Endothelial cell of umbilical vein (primary cell): ENCODE data around the gene HECTD2. TPM values are rescaled to one million over a fixed set of nuclear protein-coding genes. Genes with fewer than 3 reads are reported as not detected.

Experiments
- BruUV-seq: library from RNA; stranded (reverse); fragments of 400-500 nt; replicated peaks from 2 replicates; lab custom pipeline; 2021; lab: Mats Ljungman, UMichigan
- CTCF ChIA-PET: fragments of 300-600, 350-600 bp; sonication (Branson Sonifier 250); formaldehyde crosslinking; loops from one replicate; lab custom pipeline; 2021; ENCODE audit warnings: antibody characterized with exemption, inconsistent platforms; lab: Charles Lee
- POLR2A ChIA-PET: fragments of 300-600, 350-600 bp; sonication (Branson Sonifier 250); formaldehyde crosslinking; loops from one replicate; lab custom pipeline; 2021; ENCODE audit warnings: antibody characterized with exemption, inconsistent platforms; lab: Charles Lee
- DNase-seq: peaks from one replicate; pipeline ENCODE4 v3.0.0-alpha.2; 2011; ENCODE audit warnings: low read depth, low spot score
- FAIRE-seq: peaks from 2 replicates; lab custom pipeline; 2011; peaks lifted over from hg19 to GRCh38; lab: Jason Lieb, UNC
- H2AFZ ChIP-seq: 2 replicates; pipeline ENCODE4 v1.6.0; 2012; ENCODE audit warnings: low read depth, low read length, control low read depth, inconsistent platforms
- H3K27ac ChIP-seq: 2 replicates; pipeline ENCODE4 v1.5.1; 2011; ENCODE audit warnings: low read depth, mild to moderate bottlenecking, control low read depth, low read length, moderate library complexity; ENCODE audit not compliant: insufficient read depth
- H3K27me3 ChIP-seq, 2 experiments: 2 replicates each; pipeline versions ENCODE4 v1.6.0 to v1.6.1; 2011; ENCODE audit warnings: low read length in 2 of 2, mixed read lengths in 1 of 2; ENCODE audit not compliant: control insufficient read depth in 2 of 2, insufficient read depth in 2 of 2
- H3K36me3 ChIP-seq, 2 experiments: 2 replicates in 1 of 2; 3 replicates in 1 of 2; pipeline ENCODE4 v1.5.1; 2011; ENCODE audit warnings: low read length in 2 of 2, mild to moderate bottlenecking in 1 of 2, moderate library complexity in 1 of 2; ENCODE audit not compliant: control insufficient read depth in 2 of 2, insufficient read depth in 2 of 2; ENCODE audit errors: extremely low read depth in 1 of 2
- H3K4me1 ChIP-seq: 3 replicates; pipeline ENCODE4 v1.5.1; 2011; ENCODE audit warnings: mild to moderate bottlenecking, low read length; ENCODE audit not compliant: control insufficient read depth, insufficient read depth; ENCODE audit errors: extremely low read depth
- H3K4me2 ChIP-seq: 2 replicates; pipeline ENCODE4 v1.6.1; 2011; ENCODE audit warnings: low read length, control low read depth, mixed read lengths; ENCODE audit not compliant: insufficient read depth
- H3K4me3 ChIP-seq, 3 experiments: fragments of 200-600 bp in 1 of 3; sonication (generic), shearing (Covaris generic) in 1 of 3; replicated peaks in 1 of 3; 2 replicates each; pipeline ENCODE4 v1.5.1; 2011 to 2016; ENCODE audit warnings: control low read depth in 3 of 3, low read length in 3 of 3, mild to moderate bottlenecking in 2 of 3, inconsistent platforms in 1 of 3, low read depth in 1 of 3, moderate library complexity in 1 of 3; ENCODE audit not compliant: insufficient read depth in 1 of 3
- H3K79me2 ChIP-seq: 2 replicates; pipeline ENCODE4 v1.6.0; 2012; ENCODE audit warnings: low read length, inconsistent platforms; ENCODE audit not compliant: control insufficient read depth, insufficient read depth
- H3K9ac ChIP-seq: replicated peaks from 2 replicates; pipeline ENCODE3; 2011; ENCODE audit warnings: low read length, control low read depth; ENCODE audit not compliant: insufficient read depth; ENCODE audit errors: extremely low read depth
- H3K9me1 ChIP-seq: replicated peaks from 3 replicates; pipeline ENCODE4 v1.6.0; 2011; ENCODE audit warnings: mild to moderate bottlenecking, low read length; ENCODE audit not compliant: control insufficient read depth, insufficient read depth; ENCODE audit errors: extremely low read depth
- H3K9me3 ChIP-seq: replicated peaks from 2 replicates; pipeline ENCODE4 v1.5.1; 2012; ENCODE audit warnings: low read length, inconsistent platforms; ENCODE audit not compliant: control insufficient read depth, insufficient read depth
- H4K20me1 ChIP-seq: replicated peaks from 2 replicates; pipeline ENCODE3; 2011; ENCODE audit warnings: mild to moderate bottlenecking, low read length; ENCODE audit not compliant: control insufficient read depth, insufficient read depth; ENCODE audit errors: extremely low read depth
- CTCF ChIP-seq, 2 donors: IDR thresholded peaks; 1 replicate in 1 of 2; 2 replicates in 1 of 2; pipeline ENCODE4 v1.5.1; 2011; ENCODE audit warnings: low read length in 2 of 2, mild to moderate bottlenecking in 2 of 2, moderate library complexity in 2 of 2, control low read depth in 1 of 2, inconsistent platforms in 1 of 2, low read depth in 1 of 2; ENCODE audit not compliant: insufficient read depth in 1 of 2; ENCODE audit errors: extremely low read depth in 1 of 2
- EZH2 ChIP-seq: IDR thresholded peaks from 2 replicates; pipeline ENCODE4 v1.6.1; 2012; ENCODE audit warnings: borderline replicate concordance, low read depth, mild to moderate bottlenecking, moderate library complexity, low read length, inconsistent platforms; ENCODE audit not compliant: severe bottlenecking
- FOS ChIP-seq: IDR thresholded peaks from 2 replicates; pipeline ENCODE4 v1.6.1; 2011; ENCODE audit warnings: mild to moderate bottlenecking, low read length, moderate library complexity, borderline replicate concordance; ENCODE audit not compliant: insufficient read depth
- GATA2 ChIP-seq: IDR thresholded peaks from 2 replicates; pipeline ENCODE4 v1.7.0; 2011; ENCODE audit warnings: low read depth, mild to moderate bottlenecking, moderate library complexity, mixed read lengths, low read length; ENCODE audit not compliant: insufficient read length, insufficient read depth
- JUN ChIP-seq: IDR thresholded peaks from 2 replicates; pipeline ENCODE4 v1.6.1; 2011; ENCODE audit warnings: borderline replicate concordance, low read depth; ENCODE audit not compliant: insufficient read length, insufficient read depth
- MYC ChIP-seq: IDR thresholded peaks from one replicate; pipeline ENCODE4 v1.6.1; 2011; ENCODE audit warnings: mild to moderate bottlenecking, low read depth, low read length
- POLR2A ChIP-seq: IDR thresholded peaks from 2 replicates; pipeline ENCODE4 v1.6.1; 2012; ENCODE audit warnings: low read depth, mild to moderate bottlenecking, control low read depth, low read length
- POLR2AphosphoS5 ChIP-seq: IDR thresholded peaks from 2 replicates; pipeline ENCODE4 v1.6.1; 2012; ENCODE audit warnings: low read depth, mild to moderate bottlenecking, control low read depth, low read length, moderate library complexity; ENCODE audit not compliant: insufficient read depth
- dilution Hi-C: fragments of 300-500 bp; cut with MboI; formaldehyde crosslinking; loops from one replicate; pipeline ENCODE4 v1.15.0; 2019; ENCODE audit warnings: low sequenced_read_pairs; ENCODE audit not compliant: extremely low pct_ligation_motif_present
- intact Hi-C: fragments of 100-400 bp; cut with micrococcal nuclease; formaldehyde crosslinking; loops from one replicate; pipeline ENCODE4 v1.10.0; 2022
- polyA plus RNA-seq, 4 experiments: library from polyadenylated mRNA; depleted of rRNA in 3 of 4; stranded (reverse) in 3 of 4; unstranded in 1 of 4; fragments of >200 nt; gene quantifications; 2 replicates each; pipeline versions ENCODE4 v1.2.1 to v1.2.3, GENCODE V29; 2011 to 2012; ENCODE audit warnings: missing spikeins in 1 of 4
- total RNA-seq: library from RNA; stranded (reverse); gene quantifications from 2 replicates; pipeline ENCODE4 v1.2.3, GENCODE V29; 2021
- TF ChIP-seq, protein P1 (sequence below): IDR thresholded peaks from 2 replicates; pipeline ENCODE4 v1.6.1; 2011; ENCODE audit not compliant: insufficient read depth, insufficient read length

Gene HECTD2
- total and polyA plus RNA-seq, 2 donors (not counting 3 experiments of a cell fraction or from before 2014, with no cell fraction given): 4.2 to 10.7 TPM

DNA sequence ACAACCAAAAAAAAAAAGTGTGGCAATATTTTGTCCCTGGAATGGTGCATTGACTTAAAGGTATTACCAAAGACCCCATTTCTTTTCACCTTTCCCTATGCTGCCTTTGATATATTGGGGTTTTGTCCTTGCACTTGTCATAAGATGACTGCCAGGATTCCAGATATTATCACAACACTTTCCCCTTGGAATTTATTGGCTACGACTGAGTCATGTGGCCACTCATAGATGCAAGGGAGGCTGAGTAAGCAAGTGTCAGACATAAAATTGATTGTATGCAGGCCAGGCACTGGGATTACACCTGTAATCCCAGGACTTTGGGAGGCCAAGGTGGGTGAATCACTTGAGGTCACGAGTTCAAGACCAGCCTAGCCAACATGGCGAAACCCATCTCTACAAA is 139.1 kb downstream of the HECTD2 start:
- FAIRE-seq: no peak
- Histone ChIP-seq H4K20me1 (no peaks in the 10 kb centered on the region), H3K4me2 (no peak overlapping the region), H3K79me2 (no peaks in the 10 kb centered on the region), H2AFZ (no peak overlapping the region), H3K4me3 (no peak overlapping the region), H3K4me1 (no peaks in the 10 kb centered on the region), H3K36me3 (no peaks in the 10 kb centered on the region), H3K9me3 (no peaks in the 10 kb centered on the region), H3K9me1 (no peaks in the 10 kb centered on the region), H3K27ac (no peak overlapping the region), H3K27me3 (peaks cover 0 to 1% of the 10 kb centered on the region in 2 experiments), H3K9ac (no peak overlapping the region)
- dilution Hi-C loops (no loop called here), intact Hi-C loops (no loop called here)
- ChIA-PET CTCF (interaction anchor here (1.0 to 6.5 kb wide), 3 partner anchors 86 to 669 kb away, joined by 3 to 226 read pairs (median 78); partner anchors contain the start of gene PPP1R3C), POLR2A (no interaction called here)
- TF ChIP-seq MYC: no peak
- TF ChIP-seq POLR2A: no peak
- TF ChIP-seq, protein P1, sequence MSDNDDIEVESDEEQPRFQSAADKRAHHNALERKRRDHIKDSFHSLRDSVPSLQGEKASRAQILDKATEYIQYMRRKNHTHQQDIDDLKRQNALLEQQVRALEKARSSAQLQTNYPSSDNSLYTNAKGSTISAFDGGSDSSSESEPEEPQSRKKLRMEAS: no peak
- TF ChIP-seq JUN: no peak
- no peak for TF ChIP-seq EZH2
- BruUV-seq: no TSS peak
- DNase-seq: no peak

DNA sequence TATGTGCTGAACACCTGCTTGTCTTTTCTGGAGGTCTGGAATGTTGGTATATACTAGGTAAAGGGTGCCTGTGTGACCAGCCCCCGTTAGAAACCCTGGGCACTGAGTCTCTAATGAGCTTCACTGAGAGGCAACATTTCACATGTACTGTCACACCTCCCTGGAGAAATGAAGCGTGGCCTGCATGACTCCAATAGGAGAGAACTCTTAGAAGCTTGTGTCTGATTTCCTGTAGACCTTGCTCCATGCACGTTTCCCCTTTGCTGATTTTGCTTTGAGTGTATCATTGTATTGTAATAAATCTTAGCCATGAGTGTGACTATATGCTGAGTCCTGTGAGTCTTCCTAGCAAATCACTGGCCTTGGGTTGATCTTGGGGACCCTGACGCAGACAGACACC is 139.9 kb downstream of the HECTD2 start:
- Histone ChIP-seq H3K79me2 (no peaks in the 10 kb centered on the region), H4K20me1 (no peaks in the 10 kb centered on the region), H3K27ac (no peak overlapping the region), H3K4me2 (no peak overlapping the region), H3K4me3 (no peak overlapping the region), H3K9me3 (no peaks in the 10 kb centered on the region), H3K36me3 (no peaks in the 10 kb centered on the region), H3K4me1 (no peaks in the 10 kb centered on the region), H3K9me1 (no peaks in the 10 kb centered on the region), H3K9ac (no peak overlapping the region), H3K27me3 (peaks cover 0 to 1% of the 10 kb centered on the region in 2 experiments), H2AFZ (no peak overlapping the region)
- DNase-seq: no peak
- FAIRE-seq: no peak
- intact Hi-C loops: loop anchor here (5.0 kb wide), 1 partner anchor 362 kb away; no protein-coding TSS in a partner anchor
- TF ChIP-seq, protein P1: no peak
- TF ChIP-seq POLR2AphosphoS5 (no peak), POLR2A (no peak), JUN (no peak), MYC (no peak), GATA2 (no peak), CTCF (IDR thresholded peaks at IDR 0.05; ENCODE audit: extremely low read depth in 1 of 2, insufficient read depth in 1 of 2, low read depth in 1 of 2, low read length in 2 of 2) (no peak), FOS (no peak), EZH2 (no peak)
- ChIA-PET CTCF (interaction anchor here (1.0 to 6.5 kb wide), 4 partner anchors 85 to 670 kb away, joined by 3 to 226 read pairs (median 52); partner anchors contain the start of gene PPP1R3C), POLR2A (no interaction called here)
- no TSS peak for BruUV-seq
- dilution Hi-C loops: no loop called here
